HepG2 (cell line): ENCODE measurements around the gene CAPN13.

Experiments used
- CAMTA2 ChIP-seq: sonication (generic); formaldehyde crosslinking; IDR thresholded peaks from 2 replicates; pipeline ENCODE4 v1.4.0; 2020; ENCODE audit warnings: mild to moderate bottlenecking, missing genetic modification reagents, borderline replicate concordance
- ELF4 ChIP-seq: sonication (generic); formaldehyde crosslinking; IDR thresholded peaks from 2 replicates; pipeline ENCODE4 v1.5.0; 2020; ENCODE audit warnings: missing genetic modification reagents, mild to moderate bottlenecking, moderate library complexity, borderline replicate concordance
- EZH2 ChIP-seq: conservative IDR thresholded peaks from 2 replicates; pipeline ENCODE4 v1.6.1; 2012; ENCODE audit warnings: mild to moderate bottlenecking, low read depth, low read length, moderate library complexity
- HNF1B ChIP-seq: sonication (generic); formaldehyde crosslinking; IDR thresholded peaks from 2 replicates; pipeline ENCODE4 v1.5.1; 2020; ENCODE audit warnings: mild to moderate bottlenecking, moderate library complexity, missing genetic modification reagents
- IKZF1 ChIP-seq: fragments of 450-650 bp; IDR thresholded peaks from 2 replicates; pipeline ENCODE4 v1.7.1; 2016
- KLF6 ChIP-seq: IDR thresholded peaks from 2 replicates; pipeline ENCODE4 v1.8.0; 2016; ENCODE audit warnings: missing biosample characterization, missing genetic modification reagents
- NCOR1 ChIP-seq: fragments of 200-600 bp; sonication (generic); IDR thresholded peaks from 2 replicates; pipeline ENCODE4 v1.7.0; 2017; ENCODE audit warnings: antibody characterized with exemption, low read length, borderline replicate concordance
- ZNF264 ChIP-seq: sonication (generic); formaldehyde crosslinking; IDR thresholded peaks from 2 replicates; pipeline ENCODE4 v1.4.0; 2020; ENCODE audit warnings: missing genetic modification reagents
- ZNF335 ChIP-seq: sonication (generic); formaldehyde crosslinking; IDR thresholded peaks from 2 replicates; pipeline ENCODE4 v1.4.0; 2020; ENCODE audit warnings: missing genetic modification reagents
- ZNF703 ChIP-seq: sonication (generic); formaldehyde crosslinking; IDR thresholded peaks from 2 replicates; pipeline ENCODE4 v1.5.1; 2020; ENCODE audit warnings: missing genetic modification reagents, mild to moderate bottlenecking, moderate library complexity, borderline replicate concordance

- TF ChIP-seq ELF4 (CRISPR knock-in tag) (no peak), EZH2 (no peak), CAMTA2 (no peak), IKZF1 (no peak), NCOR1 (no peak), ZNF264 (CRISPR knock-in tag) (no peak), HNF1B (CRISPR knock-in tag) (no peak), ZNF703 (CRISPR knock-in tag) (no peak), KLF6 (CRISPR knock-in tag) (no peak), ZNF335 (CRISPR knock-in tag) (no peak)
Observed at GRCh38 chr2:30704309-30705020, 102.8 kb downstream of the CAPN13 start.
